Measurements from ENCODE around the gene RNU6-1.

Gene RNU6-1

DNA sequence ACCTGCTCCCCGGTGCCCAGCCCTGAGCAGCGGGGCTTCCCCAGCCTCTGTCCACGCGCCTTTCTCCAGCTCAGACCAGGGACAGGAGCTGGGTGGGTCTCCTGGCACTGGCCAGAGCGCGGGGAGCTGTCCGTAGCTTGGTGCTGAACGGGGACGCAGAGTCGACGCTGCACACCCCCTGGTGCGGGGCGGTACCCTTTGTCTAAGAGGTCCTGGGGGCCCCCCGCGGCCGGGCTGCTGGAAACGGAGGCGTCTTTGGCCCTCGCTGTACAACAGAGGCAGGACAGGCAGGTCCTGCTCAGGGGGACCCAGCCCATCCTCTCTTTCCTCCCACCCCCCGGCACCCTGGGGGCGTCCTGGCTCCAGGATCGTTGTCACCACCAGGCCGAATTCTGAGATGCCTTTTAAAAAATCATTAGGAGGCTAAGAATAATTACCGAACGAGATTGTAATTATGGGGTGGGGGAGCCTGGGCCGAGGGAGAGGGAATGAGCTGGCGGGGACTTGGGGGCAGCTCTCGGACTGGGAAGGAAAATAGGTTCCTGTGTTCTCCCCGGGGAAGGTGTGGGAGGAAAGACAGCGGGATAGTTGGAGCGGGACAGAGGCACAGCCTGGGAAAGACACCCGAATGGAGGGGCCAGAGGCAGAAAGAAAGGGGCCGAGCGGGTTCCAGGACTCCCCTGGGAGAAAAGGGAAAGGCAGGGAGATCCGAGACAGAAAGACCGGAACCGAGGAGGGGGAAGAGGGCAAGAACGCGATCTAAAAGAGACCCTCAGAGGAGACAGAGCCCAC, 18.7 kb downstream of the RNU6-1 start:
- DNase-seq (ENCODE audit: low read depth in 2 of 2) = no peak

- DNase-seq (ENCODE audit: low read depth in 2 of 2) = no peak
Observed at GRCh38 chr15:67820122-67820991, 19.5 kb downstream of the RNU6-1 start.

GRCh38 chr15:67819636-67820035, 20.2 kb downstream of the RNU6-1 start:
- DNase-seq (ENCODE audit: low read depth in 2 of 2) = no peak

DNA sequence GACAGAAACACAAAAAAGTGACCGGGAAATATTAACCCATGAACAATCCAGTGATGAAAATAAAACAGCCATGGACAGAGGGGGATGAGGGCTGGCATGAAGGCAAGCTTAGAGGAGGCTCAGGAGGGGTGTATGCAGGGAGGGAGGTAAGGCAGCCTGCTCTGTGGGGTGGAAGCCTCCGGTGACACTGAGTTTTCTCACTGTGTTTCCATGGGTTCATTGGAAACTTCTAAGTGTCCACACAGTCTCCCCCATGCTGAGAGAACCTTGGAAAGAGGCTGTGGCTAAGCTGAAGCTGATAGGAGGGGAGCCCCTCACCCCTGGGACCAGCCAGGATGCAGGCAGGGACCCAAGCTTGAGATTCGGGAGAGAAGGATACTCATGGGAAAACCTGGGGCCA, 21.4 kb downstream of the RNU6-1 start:
- no peak for DNase-seq (ENCODE audit: low read depth in 2 of 2)

GRCh38 chr15:67816668-67817067, 23.2 kb downstream of the RNU6-1 start:
- no peak for DNase-seq (ENCODE audit: low read depth in 2 of 2)

GRCh38 chr15:67815036-67815592, 24.7 kb downstream of the RNU6-1 start:
- no peak for DNase-seq (ENCODE audit: low read depth in 2 of 2)

DNA sequence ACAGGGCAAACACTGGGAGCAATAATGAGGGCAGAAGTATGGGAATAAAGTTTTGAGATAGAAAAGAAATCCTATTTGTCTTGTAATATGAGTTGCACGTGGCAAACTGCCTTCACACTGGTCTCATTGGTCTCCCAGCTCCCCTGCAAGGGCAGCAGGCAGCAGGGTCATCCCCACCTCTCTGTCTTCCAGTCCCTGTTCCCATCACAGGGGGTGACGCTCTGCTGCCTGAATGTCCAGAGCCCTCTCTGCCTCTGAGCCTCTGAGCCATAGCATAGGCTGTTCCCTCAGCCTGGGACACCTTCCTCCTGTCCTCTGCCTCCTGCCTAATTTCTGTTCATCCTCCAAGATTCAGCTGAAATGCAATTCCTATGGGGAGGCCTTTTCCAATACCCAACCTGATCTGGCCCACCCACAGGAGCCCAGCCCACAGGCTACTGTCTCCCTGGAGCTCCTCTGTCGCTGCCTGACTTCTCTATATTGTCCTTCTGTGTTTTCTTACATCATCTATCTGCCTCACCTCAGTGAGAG, 26.7 kb downstream of the RNU6-1 start:
- DNase-seq (ENCODE audit: low read depth in 2 of 2) = no peak

DNA sequence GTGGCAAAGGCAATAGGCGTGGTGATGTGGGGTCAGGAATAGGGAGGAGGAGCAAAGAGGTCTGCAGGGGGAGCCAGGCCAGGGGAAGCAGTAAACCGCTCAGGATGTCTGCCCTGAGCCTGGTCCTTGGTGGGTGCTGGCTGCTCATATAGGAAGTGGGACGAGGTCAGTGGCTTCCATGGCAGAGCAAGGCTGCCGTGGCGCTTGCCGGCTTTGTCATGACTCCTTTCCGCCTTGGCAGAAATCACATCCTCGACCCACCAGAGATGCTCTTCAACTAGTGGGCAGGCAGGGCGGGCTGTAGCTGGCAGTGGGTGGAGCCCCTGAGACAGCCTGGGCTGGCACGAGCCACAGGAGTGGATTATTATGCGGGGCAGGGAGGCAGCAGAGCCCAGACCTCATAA, 27.6 kb downstream of the RNU6-1 start:
- DNase-seq (ENCODE audit: low read depth in 2 of 2) = no peak

GRCh38 chr15:67809866-67810265, 30.0 kb downstream of the RNU6-1 start:
- no peak for DNase-seq (ENCODE audit: low read depth in 2 of 2)

DNA sequence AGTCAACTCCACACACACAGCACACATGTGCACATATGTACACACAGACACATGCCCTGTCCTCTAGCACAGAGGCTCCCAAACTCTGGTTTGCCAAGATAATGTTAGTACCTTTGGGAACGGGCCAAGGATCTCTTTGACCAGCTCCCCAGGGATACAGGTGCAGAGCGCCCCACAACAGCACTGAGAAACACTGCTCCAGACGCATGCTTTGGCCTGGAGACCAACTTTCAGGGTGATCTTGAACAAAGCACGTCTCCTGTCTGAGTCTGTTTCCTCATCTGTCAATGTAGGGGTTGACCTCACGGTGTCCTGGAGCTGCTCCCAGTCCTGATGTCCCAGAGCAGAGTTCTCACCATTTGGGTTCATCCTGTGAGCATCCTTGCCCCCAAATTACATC, 30.4 kb downstream of the RNU6-1 start:
- DNase-seq (ENCODE audit: low read depth in 2 of 2) = no peak

GRCh38 chr15:67808821-67809220, 31.0 kb downstream of the RNU6-1 start:
- DNase-seq (ENCODE audit: low read depth in 2 of 2) = no peak

DNA sequence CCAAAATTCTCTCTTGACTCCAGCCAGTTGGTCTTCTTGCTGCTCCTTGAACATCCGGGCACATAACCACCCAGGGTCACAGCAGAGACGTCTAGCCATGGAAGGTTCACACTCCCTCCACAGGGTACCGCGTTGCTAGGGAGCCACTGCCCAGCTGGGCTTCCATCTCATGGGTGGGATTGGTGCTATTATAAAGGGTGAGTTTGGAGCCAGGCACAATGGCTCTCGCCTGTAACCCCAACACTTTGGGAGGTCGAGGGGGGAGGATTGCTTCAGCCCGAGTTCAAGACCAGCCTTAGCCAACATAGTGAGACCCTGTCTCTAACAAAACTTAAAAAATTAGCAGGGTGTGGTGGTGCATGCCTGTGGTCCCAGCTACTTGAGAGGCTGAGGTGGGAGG, 32.0 kb downstream of the RNU6-1 start:
- DNase-seq (ENCODE audit: low read depth in 2 of 2) = no peak

- DNase-seq (ENCODE audit: low read depth in 2 of 2) = no peak
Observed at GRCh38 chr15:67807141-67807540, 32.7 kb downstream of the RNU6-1 start.

- DNase-seq (ENCODE audit: low read depth in 2 of 2) = no peak
Observed at GRCh38 chr15:67806536-67806935, 33.3 kb downstream of the RNU6-1 start.

DNA sequence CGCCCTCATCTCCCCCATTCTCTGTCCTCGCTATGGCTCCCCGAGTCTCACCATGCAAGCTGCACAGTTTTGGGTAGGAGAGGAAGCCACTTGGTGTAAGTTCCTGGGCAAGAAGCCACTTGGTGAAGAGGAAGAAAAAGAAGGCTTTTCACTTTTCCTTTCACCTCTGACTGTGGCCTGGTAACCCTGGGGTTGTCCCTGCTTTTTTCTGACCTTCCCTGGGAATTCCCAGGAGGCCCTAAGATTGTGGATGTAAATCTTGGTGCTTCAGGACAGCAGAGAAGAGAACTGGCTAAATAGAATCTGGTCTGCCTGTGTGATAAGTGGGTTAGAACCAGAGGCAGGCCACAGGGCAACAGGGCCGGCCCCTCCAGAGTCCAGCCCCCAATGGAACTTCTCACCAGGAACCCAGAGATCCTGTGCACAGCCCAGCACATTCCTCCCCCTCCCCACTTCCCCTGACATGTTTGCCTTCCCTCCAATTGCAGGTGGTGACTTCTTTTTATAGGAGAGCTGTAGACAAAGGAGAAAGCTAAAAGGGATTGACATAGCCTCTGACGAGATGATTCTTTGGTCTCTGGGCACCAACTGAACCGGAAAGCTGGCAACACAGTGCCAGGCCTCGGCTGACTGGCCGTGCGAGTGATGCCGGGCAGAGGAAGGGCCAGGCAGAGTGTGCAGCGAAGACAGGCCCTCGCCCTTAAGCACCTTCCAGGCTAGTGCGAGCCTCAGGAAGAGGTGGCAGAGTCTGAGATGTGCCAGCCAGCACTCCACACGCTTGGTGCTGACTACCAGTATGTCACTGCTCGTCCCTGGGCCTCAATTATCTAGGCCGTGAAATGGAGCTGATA, 34.0 kb downstream of the RNU6-1 start:
- DNase-seq (ENCODE audit: low read depth in 2 of 2) = no peak

DNA sequence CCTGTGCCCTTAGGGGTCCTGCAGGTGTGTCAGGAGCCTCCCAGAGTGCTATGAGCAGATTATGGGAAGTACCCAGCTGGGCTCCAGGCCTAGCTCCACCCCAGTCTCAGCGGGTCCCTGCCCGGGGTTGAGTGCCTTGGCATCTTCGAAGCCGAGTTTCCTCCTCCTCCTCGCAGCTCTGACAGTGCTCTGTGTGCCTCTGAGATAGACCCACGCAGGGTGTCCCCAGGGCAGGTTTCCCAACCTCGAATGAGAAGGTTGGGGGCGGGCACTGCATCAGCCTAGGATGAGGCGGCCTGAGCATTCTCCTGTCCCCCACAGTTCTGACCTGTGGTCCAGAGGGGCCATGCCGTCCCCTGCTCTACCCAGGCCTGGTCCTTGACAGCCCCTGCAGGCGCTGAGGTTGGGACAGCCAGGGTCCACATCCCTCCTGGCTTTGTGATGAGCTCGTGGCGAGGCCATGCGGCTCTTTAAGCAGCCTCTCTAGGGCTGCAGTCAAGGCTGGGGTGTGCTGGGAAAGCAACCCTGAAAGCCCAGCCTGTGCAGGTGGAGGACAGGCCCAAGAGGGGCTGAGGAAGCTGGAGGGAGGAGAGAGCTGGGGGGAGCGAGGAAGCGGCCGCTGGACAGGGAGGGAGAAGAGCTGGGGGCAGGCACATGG, 34.7 kb downstream of the RNU6-1 start:
- no peak for DNase-seq (ENCODE audit: low read depth in 2 of 2)

- no peak for DNase-seq (ENCODE audit: low read depth in 2 of 2)
Observed at GRCh38 chr15:67803996-67804843, 35.6 kb downstream of the RNU6-1 start.

DNA sequence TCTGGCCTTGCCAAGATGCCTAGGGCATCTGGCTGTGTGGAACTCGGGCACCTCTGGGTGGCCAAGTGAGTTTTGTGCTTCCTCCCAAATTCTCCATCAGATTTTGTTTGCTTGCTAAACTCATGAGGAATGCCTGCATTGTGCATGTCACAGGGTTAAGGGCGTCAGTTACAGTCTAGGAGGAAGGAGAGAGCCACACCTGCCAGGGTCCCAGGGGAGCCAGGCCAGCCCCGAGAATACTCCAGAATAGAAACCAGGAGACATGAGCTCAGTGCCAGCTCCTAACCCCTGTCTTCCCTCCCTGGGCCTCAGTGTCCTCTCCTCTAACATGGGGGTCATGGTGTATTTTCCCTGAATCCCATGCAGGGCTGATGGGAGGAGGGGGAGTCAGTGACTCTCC, 36.5 kb downstream of the RNU6-1 start:
- no peak for DNase-seq (ENCODE audit: low read depth in 2 of 2)

- no peak for DNase-seq (ENCODE audit: low read depth in 2 of 2)
Observed at GRCh38 chr15:67801926-67802914, 37.6 kb downstream of the RNU6-1 start.

Data from stimulated activated CD8-positive, alpha-beta memory T cell treated with anti-CD3 and anti-CD28 coated beads, Interleukin-7, amount 100 ng/mL, for 1 hour (primary cell).